Measurements from ENCODE around the gene ZNF614.

DNA sequence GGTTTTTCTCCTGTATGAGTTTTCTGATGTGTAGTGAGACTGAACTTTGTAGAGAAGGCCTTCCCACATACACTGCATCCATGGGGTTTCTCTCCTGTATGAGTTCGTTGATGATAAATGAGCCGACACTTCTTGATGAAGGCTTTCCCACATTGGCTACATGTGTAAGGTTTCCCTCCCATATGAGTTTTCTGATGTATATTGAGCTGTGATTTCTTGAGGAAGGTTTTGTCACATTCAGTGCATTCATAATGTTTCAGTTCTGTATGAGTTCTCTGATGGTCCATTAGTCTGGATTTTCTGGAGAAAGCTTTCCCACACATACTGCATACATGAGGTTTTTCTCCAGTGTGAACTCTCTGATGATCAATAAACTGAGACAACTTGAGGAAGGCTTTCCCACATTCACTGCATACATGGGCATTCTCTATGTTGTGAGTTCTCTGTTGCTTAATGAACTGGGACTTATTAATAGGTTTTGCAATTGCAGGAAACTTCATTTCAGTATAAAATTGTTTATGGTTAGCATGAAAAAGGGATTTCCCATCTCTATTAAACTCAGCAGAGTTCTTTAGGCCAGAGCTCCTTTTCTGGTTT is 34.0 kb downstream of the ZNF614 start:
- TF ChIP-seq, protein P1, sequence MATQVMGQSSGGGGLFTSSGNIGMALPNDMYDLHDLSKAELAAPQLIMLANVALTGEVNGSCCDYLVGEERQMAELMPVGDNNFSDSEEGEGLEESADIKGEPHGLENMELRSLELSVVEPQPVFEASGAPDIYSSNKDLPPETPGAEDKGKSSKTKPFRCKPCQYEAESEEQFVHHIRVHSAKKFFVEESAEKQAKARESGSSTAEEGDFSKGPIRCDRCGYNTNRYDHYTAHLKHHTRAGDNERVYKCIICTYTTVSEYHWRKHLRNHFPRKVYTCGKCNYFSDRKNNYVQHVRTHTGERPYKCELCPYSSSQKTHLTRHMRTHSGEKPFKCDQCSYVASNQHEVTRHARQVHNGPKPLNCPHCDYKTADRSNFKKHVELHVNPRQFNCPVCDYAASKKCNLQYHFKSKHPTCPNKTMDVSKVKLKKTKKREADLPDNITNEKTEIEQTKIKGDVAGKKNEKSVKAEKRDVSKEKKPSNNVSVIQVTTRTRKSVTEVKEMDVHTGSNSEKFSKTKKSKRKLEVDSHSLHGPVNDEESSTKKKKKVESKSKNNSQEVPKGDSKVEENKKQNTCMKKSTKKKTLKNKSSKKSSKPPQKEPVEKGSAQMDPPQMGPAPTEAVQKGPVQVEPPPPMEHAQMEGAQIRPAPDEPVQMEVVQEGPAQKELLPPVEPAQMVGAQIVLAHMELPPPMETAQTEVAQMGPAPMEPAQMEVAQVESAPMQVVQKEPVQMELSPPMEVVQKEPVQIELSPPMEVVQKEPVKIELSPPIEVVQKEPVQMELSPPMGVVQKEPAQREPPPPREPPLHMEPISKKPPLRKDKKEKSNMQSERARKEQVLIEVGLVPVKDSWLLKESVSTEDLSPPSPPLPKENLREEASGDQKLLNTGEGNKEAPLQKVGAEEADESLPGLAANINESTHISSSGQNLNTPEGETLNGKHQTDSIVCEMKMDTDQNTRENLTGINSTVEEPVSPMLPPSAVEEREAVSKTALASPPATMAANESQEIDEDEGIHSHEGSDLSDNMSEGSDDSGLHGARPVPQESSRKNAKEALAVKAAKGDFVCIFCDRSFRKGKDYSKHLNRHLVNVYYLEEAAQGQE (IDR thresholded peaks at IDR 0.05; ENCODE audit: low read depth, low read length): no peak
- TF ChIP-seq MXI1 (IDR thresholded peaks at IDR 0.05; ENCODE audit: low read depth, low read length) (no peak), RAD51 (IDR thresholded peaks at IDR 0.05) (no peak), NFIC (IDR thresholded peaks at IDR 0.05; ENCODE audit: low read depth, low read length) (no peak), TAF1 (IDR thresholded peaks at IDR 0.05; ENCODE audit: borderline replicate concordance, low read depth, low read length) (no peak)
- TF ChIP-seq, protein P2, sequence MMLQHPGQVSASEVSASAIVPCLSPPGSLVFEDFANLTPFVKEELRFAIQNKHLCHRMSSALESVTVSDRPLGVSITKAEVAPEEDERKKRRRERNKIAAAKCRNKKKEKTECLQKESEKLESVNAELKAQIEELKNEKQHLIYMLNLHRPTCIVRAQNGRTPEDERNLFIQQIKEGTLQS (IDR thresholded peaks at IDR 0.05; ENCODE audit: borderline replicate concordance, extremely low read depth, low read depth, low read length): no peak
- TF ChIP-seq, protein P3, sequence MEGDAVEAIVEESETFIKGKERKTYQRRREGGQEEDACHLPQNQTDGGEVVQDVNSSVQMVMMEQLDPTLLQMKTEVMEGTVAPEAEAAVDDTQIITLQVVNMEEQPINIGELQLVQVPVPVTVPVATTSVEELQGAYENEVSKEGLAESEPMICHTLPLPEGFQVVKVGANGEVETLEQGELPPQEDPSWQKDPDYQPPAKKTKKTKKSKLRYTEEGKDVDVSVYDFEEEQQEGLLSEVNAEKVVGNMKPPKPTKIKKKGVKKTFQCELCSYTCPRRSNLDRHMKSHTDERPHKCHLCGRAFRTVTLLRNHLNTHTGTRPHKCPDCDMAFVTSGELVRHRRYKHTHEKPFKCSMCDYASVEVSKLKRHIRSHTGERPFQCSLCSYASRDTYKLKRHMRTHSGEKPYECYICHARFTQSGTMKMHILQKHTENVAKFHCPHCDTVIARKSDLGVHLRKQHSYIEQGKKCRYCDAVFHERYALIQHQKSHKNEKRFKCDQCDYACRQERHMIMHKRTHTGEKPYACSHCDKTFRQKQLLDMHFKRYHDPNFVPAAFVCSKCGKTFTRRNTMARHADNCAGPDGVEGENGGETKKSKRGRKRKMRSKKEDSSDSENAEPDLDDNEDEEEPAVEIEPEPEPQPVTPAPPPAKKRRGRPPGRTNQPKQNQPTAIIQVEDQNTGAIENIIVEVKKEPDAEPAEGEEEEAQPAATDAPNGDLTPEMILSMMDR (IDR thresholded peaks at IDR 0.05 in 2 of 3, conservative IDR thresholded peaks at IDR 0.05 in 1 of 3; ENCODE audit: control insufficient read depth in 2 of 3, extremely low read depth in 1 of 3, insufficient read depth in 1 of 3, low read depth in 3 of 3, low read length in 3 of 3): no peak
- TF ChIP-seq, protein P4, sequence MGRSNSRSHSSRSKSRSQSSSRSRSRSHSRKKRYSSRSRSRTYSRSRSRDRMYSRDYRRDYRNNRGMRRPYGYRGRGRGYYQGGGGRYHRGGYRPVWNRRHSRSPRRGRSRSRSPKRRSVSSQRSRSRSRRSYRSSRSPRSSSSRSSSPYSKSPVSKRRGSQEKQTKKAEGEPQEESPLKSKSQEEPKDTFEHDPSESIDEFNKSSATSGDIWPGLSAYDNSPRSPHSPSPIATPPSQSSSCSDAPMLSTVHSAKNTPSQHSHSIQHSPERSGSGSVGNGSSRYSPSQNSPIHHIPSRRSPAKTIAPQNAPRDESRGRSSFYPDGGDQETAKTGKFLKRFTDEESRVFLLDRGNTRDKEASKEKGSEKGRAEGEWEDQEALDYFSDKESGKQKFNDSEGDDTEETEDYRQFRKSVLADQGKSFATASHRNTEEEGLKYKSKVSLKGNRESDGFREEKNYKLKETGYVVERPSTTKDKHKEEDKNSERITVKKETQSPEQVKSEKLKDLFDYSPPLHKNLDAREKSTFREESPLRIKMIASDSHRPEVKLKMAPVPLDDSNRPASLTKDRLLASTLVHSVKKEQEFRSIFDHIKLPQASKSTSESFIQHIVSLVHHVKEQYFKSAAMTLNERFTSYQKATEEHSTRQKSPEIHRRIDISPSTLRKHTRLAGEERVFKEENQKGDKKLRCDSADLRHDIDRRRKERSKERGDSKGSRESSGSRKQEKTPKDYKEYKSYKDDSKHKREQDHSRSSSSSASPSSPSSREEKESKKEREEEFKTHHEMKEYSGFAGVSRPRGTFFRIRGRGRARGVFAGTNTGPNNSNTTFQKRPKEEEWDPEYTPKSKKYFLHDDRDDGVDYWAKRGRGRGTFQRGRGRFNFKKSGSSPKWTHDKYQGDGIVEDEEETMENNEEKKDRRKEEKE (IDR thresholded peaks at IDR 0.05): no peak

Measured in GM12878 (cell line).